Measurements from ENCODE around the gene SLC49A4. TPM values are rescaled to one million over a fixed set of nuclear protein-coding genes. Genes with fewer than 3 reads are reported as not detected.

SLC49A4 gene
- total and polyA plus RNA-seq, 2 of the 13 experiments (the other 11 are each of a cell fraction or from before 2014, with no cell fraction given) = 6.5 to 16.3 TPM

DNA sequence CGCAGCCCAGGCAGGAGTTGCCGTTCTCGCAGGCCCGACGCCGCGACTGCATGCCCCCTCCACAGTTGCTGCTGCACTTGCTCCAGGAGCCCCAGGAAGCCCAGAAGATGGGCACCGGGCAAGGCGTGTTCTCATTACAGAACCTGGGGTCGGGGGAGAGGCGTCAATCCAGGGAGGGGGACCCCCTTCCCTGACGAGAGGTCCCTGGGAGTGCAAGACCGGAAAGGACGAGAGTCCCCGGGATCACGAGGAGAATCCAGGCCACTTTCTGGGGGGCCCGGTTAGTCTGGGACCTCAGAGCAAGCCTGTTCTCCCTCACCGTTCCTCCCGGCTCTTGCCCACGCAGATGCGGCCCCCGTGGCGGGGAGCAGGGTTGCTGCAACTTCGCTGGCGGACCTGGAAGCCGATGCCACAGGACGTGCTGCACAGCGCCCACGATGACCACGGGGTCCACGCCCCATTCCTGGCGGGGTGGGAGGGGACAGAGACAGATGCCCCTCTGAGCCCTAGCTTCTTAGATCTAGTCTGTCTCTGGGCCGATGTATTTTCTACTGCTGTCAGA lies 118.8 kb downstream of the SLC49A4 start:
- TF ChIP-seq YEATS2 (CRISPR knock-in tag; IDR thresholded peaks at IDR 0.05; ENCODE audit: borderline replicate concordance) (no peak), SP4 (CRISPR knock-in tag; IDR thresholded peaks at IDR 0.05) (no peak), U2AF2 (IDR thresholded peaks at IDR 0.05; ENCODE audit: low read depth, low read length) (no peak), NAIF1 (CRISPR knock-in tag; IDR thresholded peaks at IDR 0.05; ENCODE audit: borderline replicate concordance) (no peak), HOXA3 (CRISPR knock-in tag; IDR thresholded peaks at IDR 0.05) (no peak), SPEN (CRISPR knock-in tag; IDR thresholded peaks at IDR 0.05; ENCODE audit: low read depth) (no peak), ZNF891 (CRISPR knock-in tag; IDR thresholded peaks at IDR 0.05) (no peak), SOX5 (CRISPR knock-in tag; IDR thresholded peaks at IDR 0.05; ENCODE audit: borderline replicate concordance) (no peak)
- TF ChIP-seq, protein P1, sequence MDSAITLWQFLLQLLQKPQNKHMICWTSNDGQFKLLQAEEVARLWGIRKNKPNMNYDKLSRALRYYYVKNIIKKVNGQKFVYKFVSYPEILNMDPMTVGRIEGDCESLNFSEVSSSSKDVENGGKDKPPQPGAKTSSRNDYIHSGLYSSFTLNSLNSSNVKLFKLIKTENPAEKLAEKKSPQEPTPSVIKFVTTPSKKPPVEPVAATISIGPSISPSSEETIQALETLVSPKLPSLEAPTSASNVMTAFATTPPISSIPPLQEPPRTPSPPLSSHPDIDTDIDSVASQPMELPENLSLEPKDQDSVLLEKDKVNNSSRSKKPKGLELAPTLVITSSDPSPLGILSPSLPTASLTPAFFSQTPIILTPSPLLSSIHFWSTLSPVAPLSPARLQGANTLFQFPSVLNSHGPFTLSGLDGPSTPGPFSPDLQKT (CRISPR knock-in tag; IDR thresholded peaks at IDR 0.05; ENCODE audit: borderline replicate concordance) = no peak
- POLR2A ChIA-PET = no interaction called here
- ATAC-seq (no peak), FAIRE-seq (no peak), DNase-seq (ENCODE audit: low spot score) (no peak)
- WGBS (ENCODE audit: low lambda C conversion rate) = 39% methylated on average over 24 of the region's 33 CpGs
- Histone ChIP-seq H2AFZ (ENCODE audit: low read length) (no peak overlapping the region), H3K4me3 (replicated peaks in 1 of 3; ENCODE audit: insufficient read depth in 1 of 3, low read depth in 2 of 3, low read length in 3 of 3) (no peak overlapping the region), H3K4me2 (ENCODE audit: low read depth, low read length) (no peak overlapping the region), H3K4me1 (ENCODE audit: insufficient read depth, low read length) (no peaks in the 10 kb centered on the region), H3K9ac (ENCODE audit: insufficient read depth, low read depth, low read length) (no peak overlapping the region), H4K20me1 (ENCODE audit: insufficient read depth, low read length) (no peaks in the 10 kb centered on the region), H3K36me3 (replicated peaks in 1 of 2; ENCODE audit: control insufficient read depth in 1 of 2, insufficient read depth in 2 of 2, low read length in 2 of 2) (no peaks in the 10 kb centered on the region), H3K27me3 (ENCODE audit: control insufficient read depth in 1 of 2, insufficient read depth in 2 of 2, low read length in 2 of 2) (peaks cover 7 to 19% of the 10 kb centered on the region in 2 experiments; a peak in 4 of 5 replicates), H3K79me2 (ENCODE audit: insufficient read depth, low read length) (no peaks in the 10 kb centered on the region), H3K27ac (ENCODE audit: extremely low read length, insufficient read depth, low read length) (no peak overlapping the region), H3K9me3 (ENCODE audit: low read length) (no peaks in the 10 kb centered on the region)
- no TSS peak for BruUV-seq (replicated peaks)
- intact Hi-C loops (cut with micrococcal nuclease; ENCODE audit: unreplicated experiment) = no loop called here
- CTCF ChIA-PET (ENCODE audit: low intra/inter-chr PET ratio, low total read pairs) = no interaction called here
- in situ Hi-C loops (cut with HindIII; ENCODE audit: extremely low pct_ligation_motif_present, low pct_unique_long_range_greater_than_20kb) = no loop called here

Data from HepG2 (cell line).